ENCODE measurements around the gene HYPK.
"Not testable (repeated sequence)": the region's sequence is repeated elsewhere in the genome, so short reads cannot be mapped to it uniquely, and the experiment has no call there.

- TF ChIP-seq POLR2A, CTCF (IDR thresholded peaks at IDR 0.05): not testable (repeated sequence)
Measured at GRCh38 chr15:43832485-43832884, 32.1 kb downstream of the HYPK start.

Data from adrenal gland (tissue), 5 donors.